Measurements from ENCODE around the gene MPPED2. TPM values are rescaled to one million over a fixed set of nuclear protein-coding genes. Genes with fewer than 3 reads are reported as not detected.

The MPPED2 gene
- total RNA-seq, 1 experiment from 2014 or later, result 9.8 TPM

DNA sequence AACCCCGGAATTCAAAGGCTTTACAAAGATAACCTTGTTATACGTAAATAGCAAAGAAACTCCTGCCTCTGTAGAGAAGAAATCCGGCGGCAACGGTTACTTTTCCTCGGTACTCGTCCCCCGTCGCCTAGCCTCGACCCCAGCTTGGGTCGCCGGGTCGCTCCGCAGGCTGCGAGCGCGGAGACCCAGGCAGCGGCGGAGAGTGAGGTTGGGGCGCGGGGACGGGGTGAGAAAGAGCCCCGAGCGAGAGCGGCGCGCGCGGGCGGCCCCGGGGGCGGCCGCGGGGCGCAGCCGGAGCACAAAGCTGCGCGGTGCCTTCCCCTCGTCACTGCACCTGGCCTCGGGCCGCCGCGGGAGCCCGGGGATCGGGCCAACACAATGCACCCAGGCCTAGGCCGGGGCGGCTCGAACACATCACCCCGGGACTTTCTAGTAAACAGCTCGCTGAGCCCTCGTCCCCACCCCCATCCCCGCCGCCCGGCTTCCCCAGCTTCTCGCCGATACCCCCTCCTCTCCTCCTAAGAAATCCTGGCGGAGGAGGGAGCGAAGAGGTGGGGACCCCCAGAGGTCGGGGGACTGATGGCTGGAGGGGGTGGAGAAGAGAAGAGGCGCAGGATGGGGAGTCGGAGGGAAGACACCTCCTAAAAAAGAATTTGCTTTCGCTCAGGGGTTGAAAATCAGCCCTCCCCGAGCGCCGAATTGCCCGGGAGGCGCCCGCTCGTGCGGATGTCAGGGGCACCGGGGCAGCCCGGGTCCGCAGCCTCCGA lies 845 bp downstream of the MPPED2 start:
- DNase-seq, result peak; percentile 66 to 69
- Histone ChIP-seq H3K4me1 (peaks cover 9% of the 10 kb centered on the region), H3K27ac (peak overlapping the region; percentile 74), H3K27me3 (no peaks in the 10 kb centered on the region), H3K9me3 (replicated peaks) (no peaks in the 10 kb centered on the region), H3K36me3 (no peaks in the 10 kb centered on the region), H3K4me3 (peak overlapping the region; percentile 92)

DNA sequence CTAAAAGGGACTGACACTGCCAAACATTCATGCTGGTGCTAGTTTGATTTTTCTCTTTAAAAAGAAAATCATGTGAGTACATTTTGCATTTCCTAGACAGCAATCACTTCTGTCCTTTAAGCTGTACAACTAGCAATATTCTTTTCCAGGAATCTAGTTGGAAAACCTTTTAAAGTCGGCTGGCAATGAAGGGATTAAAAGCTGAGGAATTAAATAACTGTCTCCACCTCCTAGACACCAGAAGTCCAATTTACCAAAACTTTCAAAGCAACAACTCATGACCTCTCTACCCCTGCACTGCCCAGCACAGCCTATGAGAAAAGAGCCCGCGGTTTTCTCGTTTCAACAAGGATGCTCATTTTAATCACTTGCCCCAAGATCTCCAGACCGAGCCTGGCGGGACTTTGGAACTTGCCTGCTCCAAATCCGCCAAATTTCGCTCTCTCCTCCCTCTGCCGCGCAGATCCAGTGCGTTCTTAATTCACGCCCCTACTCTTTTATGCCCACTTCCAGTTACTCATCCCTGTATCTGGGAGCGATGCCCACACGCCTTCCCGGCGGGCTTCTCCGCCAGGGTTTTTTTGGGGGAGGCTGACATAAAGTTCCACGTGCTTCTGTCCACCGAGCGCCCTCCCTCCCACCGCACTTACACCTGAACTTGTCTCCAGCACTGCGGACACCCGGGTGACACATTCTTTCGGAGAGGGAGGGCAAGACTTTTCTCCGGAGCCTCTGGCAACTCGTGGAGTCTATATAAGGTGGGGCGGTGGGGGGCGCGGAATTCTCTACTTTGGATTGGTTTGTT lies 2.5 kb downstream of the MPPED2 start:
- Histone ChIP-seq H3K4me3 (peak overlapping the region; percentile 92), H3K4me1 (peaks cover 5% of the 10 kb centered on the region), H3K36me3 (no peaks in the 10 kb centered on the region), H3K27ac (no peak overlapping the region; the same call in 1 of the 2 replicates), H3K9me3 (replicated peaks) (no peaks in the 10 kb centered on the region), H3K27me3 (no peaks in the 10 kb centered on the region)
- DNase-seq, result peak; percentile 13 to 30

DNA sequence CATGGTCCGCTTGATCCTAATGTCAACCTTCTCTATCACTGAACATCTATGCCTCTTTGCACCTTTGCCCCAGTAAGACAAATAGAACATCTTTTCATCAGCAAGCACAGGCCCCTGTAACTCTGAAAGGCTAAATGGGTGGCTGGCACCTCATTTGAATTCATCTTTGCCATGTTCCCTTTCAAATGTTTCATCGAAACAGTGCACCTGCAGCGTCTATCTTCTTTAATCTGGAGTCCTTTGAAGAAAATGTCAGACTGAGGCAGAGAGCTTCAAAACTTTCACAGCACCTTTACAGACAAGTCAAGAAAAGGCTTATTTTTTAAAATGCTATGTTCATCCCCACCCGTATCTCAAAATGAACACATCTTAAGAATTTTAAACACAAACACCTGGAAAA lies 3.4 kb downstream of the MPPED2 start:
- H3K4me3 ChIP-seq, result no peak overlapping the region
- no peaks in the 10 kb centered on the region for H3K27me3 ChIP-seq

DNA sequence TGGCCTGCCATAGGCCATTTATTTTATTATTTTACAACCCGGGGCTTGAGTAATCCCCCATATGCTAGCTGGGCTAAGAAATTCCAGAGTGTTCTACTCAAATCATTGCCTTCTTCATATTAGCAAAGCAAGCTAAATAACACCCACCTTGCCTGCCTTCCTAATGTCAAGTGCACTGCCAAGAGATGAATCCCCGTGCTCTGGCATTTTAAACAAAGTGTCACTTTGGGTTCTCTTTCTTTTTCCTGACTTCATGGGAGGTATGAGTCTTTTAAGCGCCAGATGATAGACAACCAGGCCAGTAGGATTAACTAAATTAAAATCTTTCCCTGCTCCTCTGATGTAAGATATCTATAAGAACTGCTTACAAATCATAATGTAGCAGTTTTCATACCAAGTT lies 4.5 kb downstream of the MPPED2 start:
- Histone ChIP-seq H3K4me1 (peaks cover 5% of the 10 kb centered on the region), H3K36me3 (0 out of 2 replicates have a peak, but pooled peaks cover 2% of the 10 kb centered on the region), H3K27me3 (no peaks in the 10 kb centered on the region), H3K27ac (no peak overlapping the region), H3K4me3 (no peak overlapping the region), H3K9me3 (replicated peaks) (no peaks in the 10 kb centered on the region)
- no peak for DNase-seq

More for the DNA sequence above, 3.4 kb downstream of the MPPED2 start:
- DNase-seq, result no peak
- no peaks in the 10 kb centered on the region for H3K9me3 ChIP-seq (replicated peaks)
- H3K4me1 ChIP-seq, result peaks cover 5% of the 10 kb centered on the region
- H3K27ac ChIP-seq, result no peak overlapping the region
- H3K36me3 ChIP-seq, result 0 out of 2 replicates have a peak, but pooled peaks cover 2% of the 10 kb centered on the region

DNA sequence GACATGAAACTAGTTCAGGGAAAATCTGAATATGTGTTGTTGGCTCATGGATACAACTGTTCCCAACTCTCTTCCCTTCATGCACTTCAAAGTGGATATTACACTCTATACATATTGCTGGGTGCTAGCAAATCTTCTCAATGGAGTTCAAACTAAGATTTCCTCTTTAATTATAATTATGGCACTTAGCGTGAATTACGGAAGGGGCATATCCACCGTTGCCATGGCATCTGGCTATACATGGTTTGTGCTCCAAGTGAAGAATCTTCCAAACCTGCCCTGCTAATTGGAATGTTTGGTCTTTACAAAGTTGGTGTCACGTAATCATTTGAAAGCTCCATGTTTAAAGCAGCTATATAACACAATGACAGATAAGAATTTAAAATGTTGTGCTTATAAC lies 5.6 kb downstream of the MPPED2 start:
- Histone ChIP-seq H3K27me3 (no peaks in the 10 kb centered on the region), H3K36me3 (0 out of 2 replicates have a peak, but pooled peaks cover 2% of the 10 kb centered on the region)

DNA sequence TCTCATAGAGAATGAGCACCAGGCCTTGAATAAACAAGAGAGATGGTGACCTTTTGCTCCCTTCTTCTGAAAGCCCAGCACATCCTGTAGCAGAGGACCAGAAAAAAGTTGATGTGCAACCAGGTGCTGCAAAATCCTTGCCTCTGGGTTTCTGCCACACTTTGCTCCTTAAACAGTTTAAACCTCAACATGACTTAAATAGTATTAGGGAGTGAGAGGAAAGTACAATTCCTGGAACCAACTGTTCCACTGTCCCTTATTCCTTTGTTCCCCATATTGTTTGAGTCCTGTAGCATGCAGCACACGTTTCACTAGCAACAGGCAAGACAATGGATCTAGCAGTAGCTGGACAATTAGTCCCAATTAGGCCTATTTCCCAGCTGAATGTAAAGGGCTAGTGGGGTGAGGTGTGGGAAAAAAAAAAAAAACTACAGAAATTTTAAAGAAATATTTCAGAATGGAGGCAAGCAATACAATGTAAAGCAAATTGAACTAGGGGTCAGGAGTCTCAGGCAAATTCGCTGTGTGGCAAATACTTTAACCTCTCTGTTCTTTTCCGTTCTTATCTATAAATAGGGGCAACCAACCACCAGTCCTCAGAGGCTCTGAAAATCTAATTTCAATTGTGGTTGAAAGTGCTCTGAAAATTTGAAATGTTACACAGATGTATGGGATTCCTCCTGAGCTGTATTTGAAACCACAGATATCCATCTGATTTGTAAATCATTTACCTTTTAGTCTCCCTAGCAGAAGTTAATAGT lies 6.6 kb downstream of the MPPED2 start:
- Histone ChIP-seq H3K27ac (no peak overlapping the region), H3K36me3 (0 out of 2 replicates have a peak, but pooled peaks cover 2% of the 10 kb centered on the region), H3K4me3 (no peak overlapping the region), H3K4me1 (peaks cover 5% of the 10 kb centered on the region), H3K27me3 (no peaks in the 10 kb centered on the region), H3K9me3 (replicated peaks) (no peaks in the 10 kb centered on the region)
- DNase-seq, result no peak

More for the DNA sequence above, 5.6 kb downstream of the MPPED2 start:
- DNase-seq, result no peak
- Histone ChIP-seq H3K4me3 (no peak overlapping the region), H3K4me1 (peaks cover 5% of the 10 kb centered on the region), H3K27ac (no peak overlapping the region), H3K9me3 (replicated peaks) (no peaks in the 10 kb centered on the region)

DNA sequence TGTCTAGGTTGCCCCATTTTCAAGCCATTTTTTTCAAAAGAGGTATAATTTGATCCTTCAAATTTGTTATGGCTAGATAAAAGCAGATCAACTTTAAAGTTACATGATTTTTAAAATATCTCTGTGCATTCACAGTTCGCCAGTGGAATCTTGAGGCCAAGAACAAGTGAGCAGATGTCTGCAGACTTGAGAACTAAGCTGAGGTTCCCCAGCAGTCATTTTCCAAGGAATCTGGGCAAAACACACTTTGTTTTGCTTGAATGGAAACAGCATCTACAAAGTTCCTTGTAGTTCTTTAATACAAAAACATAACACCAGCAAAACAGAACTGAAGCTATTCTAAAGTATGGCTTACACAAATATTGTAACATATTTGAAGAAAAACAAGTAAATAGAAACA lies 7.7 kb downstream of the MPPED2 start:
- H3K9me3 ChIP-seq (replicated peaks), result no peaks in the 10 kb centered on the region
- no peaks in the 10 kb centered on the region for H3K27me3 ChIP-seq
- no peak overlapping the region for H3K4me3 ChIP-seq
- H3K36me3 ChIP-seq, result 0 out of 2 replicates have a peak, but pooled peaks cover 2% of the 10 kb centered on the region
- H3K4me1 ChIP-seq, result peaks cover 5% of the 10 kb centered on the region
- DNase-seq, result no peak
- H3K27ac ChIP-seq, result no peak overlapping the region

DNA sequence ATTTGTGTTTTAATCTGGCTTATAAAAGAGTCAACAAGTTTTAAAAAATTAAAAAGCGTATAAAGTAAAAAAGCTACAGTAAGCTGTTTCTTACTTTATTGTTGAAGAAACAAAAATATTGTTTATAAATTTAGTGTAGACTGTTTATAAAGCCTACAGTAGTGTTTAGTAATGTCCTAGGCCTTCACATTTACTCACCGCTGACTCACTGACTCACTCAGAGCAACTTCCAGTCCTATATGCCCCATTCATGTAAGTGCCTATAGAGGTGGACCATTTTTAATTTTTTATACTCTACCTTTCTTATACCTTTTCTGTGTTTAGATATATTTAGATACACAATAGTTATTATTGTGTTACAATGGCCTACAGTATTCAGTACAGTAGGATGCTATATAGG lies 12.2 kb downstream of the MPPED2 start:
- peaks cover 6% of the 10 kb centered on the region for H3K4me1 ChIP-seq
- H3K36me3 ChIP-seq, result 0 out of 2 replicates have a peak, but pooled peaks cover 2% of the 10 kb centered on the region
- H3K27me3 ChIP-seq, result no peaks in the 10 kb centered on the region
- no peak for DNase-seq
- H3K4me3 ChIP-seq, result no peak overlapping the region
- no peaks in the 10 kb centered on the region; the same call in 1 of the 2 replicates for H3K9me3 ChIP-seq (replicated peaks)
- H3K27ac ChIP-seq, result no peak overlapping the region

DNA sequence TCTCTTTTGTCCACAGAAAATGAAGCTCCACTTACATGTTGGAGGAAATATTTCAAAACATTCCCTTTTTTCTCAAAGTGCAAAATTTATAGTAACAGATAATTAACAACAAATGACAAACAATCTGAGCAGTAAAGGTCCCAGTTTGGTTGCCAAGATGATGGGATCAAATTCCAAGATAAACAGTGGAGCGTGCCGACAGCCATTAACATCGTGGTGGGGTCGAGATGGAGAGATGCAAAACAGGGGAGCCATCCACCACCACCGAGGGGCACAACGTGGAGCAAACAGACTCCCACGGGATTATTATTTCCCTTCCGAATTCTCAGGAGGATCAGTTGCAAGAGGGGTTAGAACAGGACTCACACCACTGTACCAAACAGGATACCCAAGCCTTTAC lies 17.2 kb downstream of the MPPED2 start:
- H3K4me3 ChIP-seq, result no peak overlapping the region
- peak overlapping the region; percentile 91; the same call in 1 of the 2 replicates for H3K27ac ChIP-seq
- peak; percentile 20 to 52 for DNase-seq
- no peaks in the 10 kb centered on the region; the same call in 1 of the 2 replicates for H3K9me3 ChIP-seq (replicated peaks)
- H3K4me1 ChIP-seq, result peaks cover 40% of the 10 kb centered on the region
- no peaks in the 10 kb centered on the region for H3K27me3 ChIP-seq
- H3K36me3 ChIP-seq, result no peaks in the 10 kb centered on the region

DNA sequence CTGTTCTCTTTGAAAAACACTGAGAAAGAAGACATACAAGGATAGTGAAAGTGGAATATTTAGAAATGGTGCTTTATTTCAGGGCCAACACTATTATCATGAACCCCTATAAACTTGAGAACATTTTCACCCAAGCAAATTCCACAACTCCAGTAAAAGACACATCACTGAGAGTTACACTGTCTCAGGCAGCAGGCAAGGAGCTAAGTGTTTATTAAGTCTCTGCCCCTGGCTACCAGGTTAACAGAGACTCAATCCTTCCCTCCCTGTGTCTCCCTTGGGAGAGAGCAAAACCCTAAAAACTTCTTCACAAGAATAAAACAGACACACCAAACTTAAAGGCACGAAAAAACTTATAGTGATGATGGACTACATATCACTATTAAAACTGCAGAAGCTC lies 18.5 kb downstream of the MPPED2 start:
- peak; percentile 15 to 58 for DNase-seq
- H3K27me3 ChIP-seq, result no peaks in the 10 kb centered on the region
- H3K27ac ChIP-seq, result peak overlapping the region; percentile 91
- no peaks in the 10 kb centered on the region for H3K36me3 ChIP-seq
- H3K4me3 ChIP-seq, result peak overlapping the region; percentile 15; the same call in 1 of the 2 replicates
- H3K9me3 ChIP-seq (replicated peaks), result no peaks in the 10 kb centered on the region; the same call in 1 of the 2 replicates
- peaks cover 40% of the 10 kb centered on the region for H3K4me1 ChIP-seq

DNA sequence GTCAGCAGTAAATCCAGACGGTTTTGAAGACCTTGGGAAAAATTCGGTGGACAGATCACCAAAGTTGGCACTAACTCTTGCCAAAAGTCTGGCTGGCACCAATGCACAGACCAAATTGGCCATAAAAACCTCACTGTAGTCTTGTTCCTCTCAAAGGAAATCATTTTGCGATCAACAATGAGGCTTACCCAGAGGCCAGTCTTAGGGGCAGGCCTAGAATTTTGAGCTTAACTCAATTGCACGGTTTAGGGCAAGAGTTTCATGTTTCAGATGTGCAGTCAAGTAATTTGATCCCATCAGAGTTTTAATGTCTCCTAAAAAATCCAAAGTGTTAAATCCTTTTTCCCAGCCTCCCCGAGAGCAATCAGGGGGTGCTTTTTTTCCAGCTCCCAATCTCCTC lies 19.0 kb downstream of the MPPED2 start:
- DNase-seq, result peak; percentile 75 to 93
- no peaks in the 10 kb centered on the region for H3K27me3 ChIP-seq
- H3K9me3 ChIP-seq (replicated peaks), result no peaks in the 10 kb centered on the region; the same call in 1 of the 2 replicates
- no peaks in the 10 kb centered on the region for H3K36me3 ChIP-seq
- H3K27ac ChIP-seq, result peak overlapping the region; percentile 91
- H3K4me3 ChIP-seq, result peak overlapping the region; percentile 15
- peaks cover 40% of the 10 kb centered on the region for H3K4me1 ChIP-seq

DNA sequence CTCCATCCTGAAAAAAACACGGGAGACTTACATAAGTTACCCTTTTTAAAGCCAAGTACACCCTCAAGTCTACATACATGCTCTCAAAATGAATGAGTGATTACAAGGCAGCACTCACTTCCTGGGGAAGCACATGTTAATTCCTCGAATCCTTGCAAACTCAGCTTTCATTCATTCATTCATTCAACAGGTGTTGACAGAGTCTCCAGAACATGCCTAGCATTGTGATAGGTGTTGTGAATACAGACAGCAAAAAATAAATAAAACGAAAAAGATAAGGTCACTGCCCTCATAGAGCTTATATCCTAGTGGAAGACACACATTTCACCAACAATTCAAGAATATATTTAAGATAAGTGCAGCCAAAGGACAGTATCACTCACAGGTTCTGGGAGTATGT lies 19.7 kb downstream of the MPPED2 start:
- Histone ChIP-seq H3K36me3 (no peaks in the 10 kb centered on the region), H3K4me3 (peak overlapping the region; percentile 15), H3K27ac (peak overlapping the region; percentile 91), H3K4me1 (peaks cover 40% of the 10 kb centered on the region), H3K27me3 (no peaks in the 10 kb centered on the region), H3K9me3 (replicated peaks) (no peaks in the 10 kb centered on the region; the same call in 1 of the 2 replicates)
- DNase-seq, result peak in 1 of 2 experiments; percentile 27

DNA sequence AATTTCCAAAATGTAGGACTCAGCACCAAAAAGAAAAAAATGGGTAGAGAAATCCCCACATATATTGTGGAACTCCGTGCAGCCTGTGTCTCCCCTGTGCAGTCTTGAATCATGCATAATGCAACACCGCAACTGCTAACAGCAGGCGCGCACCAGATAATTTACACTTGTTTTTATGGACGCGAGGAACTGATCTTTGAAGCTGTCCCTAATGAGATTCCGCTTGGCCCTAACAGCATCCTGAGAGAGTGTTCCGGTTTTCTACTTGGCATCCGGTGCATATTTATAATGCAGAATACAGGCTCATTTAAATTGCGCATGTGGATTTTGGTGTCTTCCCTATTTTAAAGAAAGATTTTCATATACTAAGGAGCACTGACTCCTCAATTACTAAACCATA lies 21.1 kb downstream of the MPPED2 start:
- Histone ChIP-seq H3K9me3 (replicated peaks) (no peaks in the 10 kb centered on the region), H3K27me3 (no peaks in the 10 kb centered on the region)
- no peak for DNase-seq

DNA sequence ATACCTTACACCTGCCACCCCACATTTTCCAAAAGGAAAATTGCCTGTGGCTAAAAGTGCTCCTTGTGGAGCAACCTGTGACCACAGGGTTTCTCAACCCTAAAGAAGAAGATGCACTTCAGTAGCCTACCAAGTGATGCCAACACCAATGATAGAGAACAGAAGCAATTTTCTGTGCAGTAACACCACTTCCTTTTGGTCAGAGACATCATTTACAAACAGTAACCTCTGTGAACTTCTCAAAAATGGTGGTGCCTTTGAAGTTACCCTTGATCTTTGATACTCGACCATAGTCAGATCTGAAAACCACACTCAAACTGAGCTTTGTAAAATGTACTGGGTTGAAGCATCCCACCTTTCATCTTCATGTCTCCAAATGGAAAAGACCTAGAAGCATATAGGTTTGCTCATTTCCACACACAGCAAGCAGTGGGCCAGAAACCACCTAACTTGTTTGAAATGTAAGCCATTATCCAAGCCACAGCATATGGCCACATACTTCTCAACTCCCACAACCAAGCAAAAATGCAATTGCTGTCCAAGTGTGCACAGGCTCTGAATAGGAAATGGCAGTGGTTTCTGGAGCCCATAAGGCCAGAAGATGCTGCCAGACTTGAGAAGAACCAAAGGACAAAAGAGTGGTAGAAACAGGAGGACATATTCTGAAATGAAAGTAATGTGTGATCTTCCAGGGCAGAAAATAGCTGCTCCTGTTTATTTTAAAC lies 24.3 kb downstream of the MPPED2 start:
- H3K4me1 ChIP-seq, result peaks cover 30% of the 10 kb centered on the region
- no peaks in the 10 kb centered on the region for H3K36me3 ChIP-seq
- H3K27me3 ChIP-seq, result no peaks in the 10 kb centered on the region
- DNase-seq, result no peak
- H3K4me3 ChIP-seq, result no peak overlapping the region
- H3K9me3 ChIP-seq (replicated peaks), result no peaks in the 10 kb centered on the region
- no peak overlapping the region for H3K27ac ChIP-seq

More for the DNA sequence above, 21.1 kb downstream of the MPPED2 start:
- Histone ChIP-seq H3K27ac (no peak overlapping the region), H3K4me3 (no peak overlapping the region), H3K36me3 (no peaks in the 10 kb centered on the region), H3K4me1 (peaks cover 41% of the 10 kb centered on the region)

All from SJCRH30 (cell line).